Suprapubic skin (tissue), 4 donors: ENCODE results near the gene GSG1L2.

Experiments used
- EP300 ChIP-seq: sonication (generic); formaldehyde crosslinking; IDR thresholded peaks from one replicate; pipeline ENCODE4 v1.6.1; 2017; ENCODE audit warnings: antibody characterized with exemption
- POLR2A ChIP-seq, 2 donors: fragments of 450-650 bp; IDR thresholded peaks; one replicate each; pipeline ENCODE4 v1.6.1; 2017; ENCODE audit warnings: antibody characterized with exemption in 2 of 2, mild to moderate bottlenecking in 2 of 2, moderate library complexity in 2 of 2
- POLR2AphosphoS5 ChIP-seq, 3 donors: sonication (generic); formaldehyde crosslinking; IDR thresholded peaks; one replicate each; pipeline ENCODE4 v1.6.1; 2017; ENCODE audit warnings: antibody characterized with exemption in 3 of 3
- TF ChIP-seq, protein P1 (sequence below), 2 donors: fragments of 200-600 bp in 1 of 2; fragments of 450-650 bp in 1 of 2; sonication (generic) in 1 of 2; IDR thresholded peaks; one replicate each; pipeline ENCODE4 v1.5.1; 2016 to 2019; ENCODE audit warnings: antibody characterized with exemption in 2 of 2, mild to moderate bottlenecking in 1 of 2, moderate library complexity in 1 of 2

- TF ChIP-seq POLR2A (IDR thresholded peaks at IDR 0.05) (no peak), POLR2AphosphoS5 (IDR thresholded peaks at IDR 0.05) (no peak), EP300 (no peak)
- TF ChIP-seq, protein P1, sequence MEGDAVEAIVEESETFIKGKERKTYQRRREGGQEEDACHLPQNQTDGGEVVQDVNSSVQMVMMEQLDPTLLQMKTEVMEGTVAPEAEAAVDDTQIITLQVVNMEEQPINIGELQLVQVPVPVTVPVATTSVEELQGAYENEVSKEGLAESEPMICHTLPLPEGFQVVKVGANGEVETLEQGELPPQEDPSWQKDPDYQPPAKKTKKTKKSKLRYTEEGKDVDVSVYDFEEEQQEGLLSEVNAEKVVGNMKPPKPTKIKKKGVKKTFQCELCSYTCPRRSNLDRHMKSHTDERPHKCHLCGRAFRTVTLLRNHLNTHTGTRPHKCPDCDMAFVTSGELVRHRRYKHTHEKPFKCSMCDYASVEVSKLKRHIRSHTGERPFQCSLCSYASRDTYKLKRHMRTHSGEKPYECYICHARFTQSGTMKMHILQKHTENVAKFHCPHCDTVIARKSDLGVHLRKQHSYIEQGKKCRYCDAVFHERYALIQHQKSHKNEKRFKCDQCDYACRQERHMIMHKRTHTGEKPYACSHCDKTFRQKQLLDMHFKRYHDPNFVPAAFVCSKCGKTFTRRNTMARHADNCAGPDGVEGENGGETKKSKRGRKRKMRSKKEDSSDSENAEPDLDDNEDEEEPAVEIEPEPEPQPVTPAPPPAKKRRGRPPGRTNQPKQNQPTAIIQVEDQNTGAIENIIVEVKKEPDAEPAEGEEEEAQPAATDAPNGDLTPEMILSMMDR (IDR thresholded peaks at IDR 0.05) = no peak
Measured at GRCh38 chr17:9855036-9855435, 33.2 kb upstream of the GSG1L2 start.
